ENCODE measurements around the gene CACNA2D3.

CACNA2D3 gene

DNA sequence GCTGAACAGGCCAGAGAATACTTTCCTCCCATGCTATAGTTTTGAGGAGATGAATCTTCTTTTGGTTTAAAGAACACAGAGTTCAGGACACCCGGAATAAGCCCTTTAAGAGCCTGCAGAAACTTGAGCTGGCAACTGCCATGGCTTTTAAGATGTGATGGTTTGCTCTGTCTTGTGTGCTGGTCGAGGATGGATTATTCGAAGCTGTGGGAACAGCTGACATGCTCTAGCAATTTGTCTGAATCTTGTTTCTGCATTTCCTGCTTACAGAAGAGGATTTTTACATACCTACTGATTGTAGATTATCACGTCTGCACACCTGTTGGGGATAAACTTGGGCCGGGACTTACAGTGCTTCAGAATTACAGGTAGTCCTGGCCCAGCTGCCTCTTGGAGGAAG, 408.6 kb downstream of the CACNA2D3 start:
- DNase-seq (ENCODE audit: low read depth in 2 of 2) = no peak

GRCh38 chr3:54531741-54532140, 409.4 kb downstream of the CACNA2D3 start:
- no peak for DNase-seq (ENCODE audit: low read depth in 2 of 2)

- no peak for DNase-seq (ENCODE audit: low read depth in 2 of 2)
These were observed 411.5 kb downstream of the CACNA2D3 start for GRCh38 chr3:54533856-54534255.

GRCh38 chr3:54535619-54536018, 413.3 kb downstream of the CACNA2D3 start:
- no peak for DNase-seq (ENCODE audit: low read depth in 2 of 2)

DNA sequence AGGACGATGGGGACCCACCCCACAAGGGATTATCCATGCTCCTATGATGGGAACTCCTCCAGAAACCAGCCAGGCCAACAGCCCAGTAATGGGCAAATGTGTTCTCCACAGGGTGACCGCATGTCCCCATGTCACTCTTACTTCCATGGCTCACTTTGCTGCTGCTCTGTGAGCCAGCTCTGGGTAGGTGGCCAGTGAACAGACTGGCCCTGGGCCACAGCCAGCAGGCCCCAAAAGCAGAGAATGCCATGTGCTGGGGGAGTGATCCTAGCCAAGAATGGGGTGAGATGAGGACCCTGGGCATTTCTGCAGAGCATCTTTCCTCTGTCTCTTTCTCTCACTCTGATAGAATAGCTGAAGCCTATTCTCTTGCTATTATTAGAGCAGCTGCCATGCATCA, 414.1 kb downstream of the CACNA2D3 start:
- DNase-seq (ENCODE audit: low read depth in 2 of 2) = no peak

DNA sequence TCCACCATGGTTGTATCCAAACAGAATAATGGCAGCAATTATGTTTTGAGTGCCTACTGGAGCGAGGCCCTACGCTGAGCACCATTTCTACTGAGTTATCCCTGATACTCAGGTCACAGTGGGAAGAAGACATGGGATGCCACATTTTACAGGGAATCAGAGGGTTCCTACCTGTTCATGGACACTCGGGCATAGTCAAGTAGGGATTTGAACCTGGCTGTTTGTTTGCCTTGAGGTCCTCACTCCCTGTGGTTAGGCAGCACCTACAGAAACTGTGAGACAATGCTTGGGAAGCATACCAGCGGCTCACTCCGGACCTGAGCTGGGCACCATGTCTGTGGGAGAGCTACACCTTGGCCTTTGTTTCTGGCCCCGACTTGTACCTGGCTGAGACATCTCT, 415.2 kb downstream of the CACNA2D3 start:
- DNase-seq (ENCODE audit: low read depth in 2 of 2) = no peak

DNA sequence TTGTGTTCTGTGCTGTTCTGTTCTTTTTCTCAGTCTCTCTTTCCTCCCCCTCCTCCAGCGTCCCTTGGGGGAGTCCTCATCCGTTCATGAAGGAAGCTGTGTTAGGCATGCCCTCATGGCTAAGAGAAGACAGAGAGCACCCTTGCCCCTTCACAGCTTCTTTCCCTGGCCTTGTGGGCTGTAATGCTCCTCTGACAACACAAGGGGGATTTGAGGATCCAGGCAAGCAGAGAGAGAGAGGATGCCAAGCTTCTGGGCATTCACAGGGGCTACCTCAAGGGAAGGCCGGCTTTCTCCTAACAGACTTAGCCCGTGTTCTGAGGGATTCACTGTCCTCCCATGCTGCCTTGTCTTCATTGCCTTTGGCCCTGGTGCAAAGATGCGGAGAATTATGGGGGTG, 416.0 kb downstream of the CACNA2D3 start:
- no peak for DNase-seq (ENCODE audit: low read depth in 2 of 2)

- no peak for DNase-seq (ENCODE audit: low read depth in 2 of 2)
These were observed 419.0 kb downstream of the CACNA2D3 start for GRCh38 chr3:54541369-54541768.

GRCh38 chr3:54543446-54543845, 421.1 kb downstream of the CACNA2D3 start:
- no peak for DNase-seq (ENCODE audit: low read depth in 2 of 2)

DNA sequence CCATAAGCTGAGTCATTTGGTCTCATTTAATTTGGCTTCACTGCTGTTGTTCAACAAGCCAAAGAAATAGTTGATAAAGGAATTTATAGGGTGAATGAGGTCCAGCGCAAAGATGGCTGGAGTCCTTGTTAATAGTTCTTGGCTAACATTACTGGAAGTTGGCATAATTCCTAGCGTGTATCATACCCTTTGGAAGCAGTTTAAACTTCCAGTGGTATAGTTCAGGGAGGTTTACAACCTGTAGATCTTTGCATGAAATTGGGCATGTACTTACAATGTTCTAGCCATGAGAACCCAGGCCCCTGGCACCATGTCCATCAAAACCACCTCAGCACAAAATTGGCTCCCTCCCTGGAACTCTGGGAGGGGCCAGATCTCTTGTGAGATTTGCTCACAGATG, 424.7 kb downstream of the CACNA2D3 start:
- no peak for DNase-seq (ENCODE audit: low read depth in 2 of 2)

GRCh38 chr3:54547846-54548245, 425.5 kb downstream of the CACNA2D3 start:
- DNase-seq (ENCODE audit: low read depth in 2 of 2) = no peak

DNA sequence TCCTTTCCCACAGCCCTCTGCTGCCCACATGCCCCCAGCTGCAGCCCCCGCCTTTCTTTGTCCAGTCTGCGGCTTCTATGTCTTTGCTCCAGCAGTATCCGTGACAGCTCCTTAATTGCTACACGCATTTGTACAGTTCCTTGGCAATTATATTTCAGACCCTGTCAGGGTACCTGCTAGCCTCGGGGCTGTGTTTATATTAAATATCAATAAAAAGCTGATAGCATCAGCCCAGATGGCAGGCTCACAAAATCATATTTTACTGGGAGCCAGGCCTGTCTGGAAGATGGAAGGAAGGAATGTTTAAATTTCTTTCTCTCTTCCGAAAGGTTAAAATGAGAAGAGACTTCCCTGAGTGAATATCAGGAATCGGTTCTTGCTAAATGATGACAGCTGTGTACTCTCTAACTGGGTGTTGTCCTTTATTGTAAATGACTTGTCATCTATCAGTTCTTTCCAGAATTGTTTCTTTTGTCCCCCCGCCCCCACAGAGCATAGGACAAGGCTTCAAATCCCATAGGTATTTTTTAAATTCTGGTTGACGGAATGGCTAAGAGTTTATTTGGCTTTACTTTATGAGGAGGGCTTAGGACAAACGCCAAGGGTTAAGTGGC, 427.4 kb downstream of the CACNA2D3 start:
- no peak for DNase-seq (ENCODE audit: low read depth in 2 of 2)

- no peak for DNase-seq (ENCODE audit: low read depth in 2 of 2)
These were observed 428.0 kb downstream of the CACNA2D3 start for GRCh38 chr3:54550221-54550977.

DNA sequence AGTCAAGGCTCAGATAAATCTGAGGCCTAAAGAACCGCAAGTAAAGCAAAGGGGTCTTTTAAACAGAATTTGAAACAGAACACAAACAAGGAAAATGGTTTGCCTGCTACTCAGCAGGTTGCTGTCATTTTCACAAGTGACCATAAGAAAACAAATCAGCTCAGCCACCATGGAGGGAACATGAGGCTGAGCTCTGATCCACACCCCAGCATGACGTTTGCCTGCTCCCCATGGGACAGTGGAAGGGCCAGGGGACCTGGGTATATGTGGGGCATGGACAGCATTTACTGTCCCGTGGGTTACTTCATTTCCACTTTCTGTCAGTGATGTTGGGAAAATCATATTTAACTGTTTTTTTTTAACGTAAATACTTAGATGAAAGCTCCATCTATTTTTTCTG, 434.3 kb downstream of the CACNA2D3 start:
- no peak for DNase-seq (ENCODE audit: low read depth in 2 of 2)

GRCh38 chr3:54557538-54558428, 435.4 kb downstream of the CACNA2D3 start:
- no peak for DNase-seq (ENCODE audit: low read depth in 2 of 2)

DNA sequence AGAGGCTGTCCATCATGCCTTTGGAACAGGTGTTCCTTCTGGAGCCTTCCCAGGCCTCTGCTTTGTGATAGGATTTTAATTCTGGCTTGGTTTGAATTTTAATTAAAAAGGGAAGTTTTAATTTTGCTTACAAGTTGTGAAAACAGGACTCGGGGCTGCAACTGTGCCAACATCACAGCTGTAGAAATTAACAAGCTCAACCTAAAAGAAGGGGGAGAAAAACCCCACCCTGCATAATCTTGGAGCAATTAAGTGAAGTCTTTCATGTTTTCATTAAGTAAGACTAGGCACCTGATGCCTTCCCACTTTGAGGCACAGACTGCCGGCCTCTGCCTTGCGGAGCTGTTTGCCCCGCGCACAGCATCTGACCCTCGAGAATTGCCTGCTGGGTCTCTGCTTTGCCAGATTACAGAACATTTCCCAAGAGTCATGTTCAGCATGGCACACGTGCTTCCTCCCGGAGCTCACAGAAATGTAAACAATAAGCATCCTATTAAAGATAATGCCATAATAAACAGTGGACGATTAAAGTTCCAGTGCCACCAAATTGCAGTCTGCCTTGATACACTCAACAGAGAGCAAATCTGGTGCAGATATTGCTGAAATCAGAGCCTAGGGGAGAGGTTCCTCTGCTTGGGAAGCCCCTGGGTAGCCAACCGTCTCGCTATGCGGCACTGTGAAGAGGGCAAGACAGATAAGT, 441.3 kb downstream of the CACNA2D3 start:
- no peak for DNase-seq (ENCODE audit: low read depth in 2 of 2)

GRCh38 chr3:54564374-54564925, 442.1 kb downstream of the CACNA2D3 start:
- no peak for DNase-seq (ENCODE audit: low read depth in 2 of 2)

DNA sequence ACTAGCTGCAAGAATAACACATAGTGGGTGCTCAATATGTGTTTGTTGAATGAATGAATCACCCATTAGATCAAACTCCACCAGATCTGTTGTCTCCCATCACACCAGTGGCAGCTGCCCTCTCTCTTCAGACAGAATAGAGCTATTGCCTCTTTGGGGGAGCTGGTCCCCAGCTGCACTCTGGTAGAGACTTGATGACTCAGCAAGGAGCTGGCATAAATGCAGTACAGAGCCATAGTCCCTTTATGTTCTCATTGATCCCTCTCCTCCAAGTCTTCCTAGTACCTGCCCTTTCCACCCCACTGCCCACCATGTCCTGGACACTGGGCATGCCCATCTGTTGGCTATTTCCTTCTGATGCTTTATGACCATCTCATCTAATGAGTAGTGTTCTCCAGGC, 443.6 kb downstream of the CACNA2D3 start:
- no peak for DNase-seq (ENCODE audit: low read depth in 2 of 2)

DNA sequence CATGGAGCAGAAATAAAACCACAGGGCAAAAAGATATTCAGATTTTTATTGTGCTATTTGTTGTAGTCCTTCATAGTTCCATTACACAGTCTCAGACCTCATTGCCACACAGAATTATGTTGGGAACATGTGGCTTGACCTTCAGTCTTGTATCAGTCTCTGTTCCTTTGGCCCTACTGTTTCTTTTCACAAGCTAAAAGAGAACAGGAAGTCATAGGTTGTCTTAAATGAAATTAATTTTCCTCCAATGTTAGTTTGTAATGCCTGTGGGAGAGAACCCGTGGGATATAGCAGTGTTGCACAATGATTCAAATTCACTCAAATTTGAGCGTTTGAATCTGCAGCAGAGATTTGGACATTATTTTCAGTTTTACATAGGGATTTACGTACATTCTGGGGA, 445.6 kb downstream of the CACNA2D3 start:
- DNase-seq (ENCODE audit: low read depth in 2 of 2) = no peak

DNA sequence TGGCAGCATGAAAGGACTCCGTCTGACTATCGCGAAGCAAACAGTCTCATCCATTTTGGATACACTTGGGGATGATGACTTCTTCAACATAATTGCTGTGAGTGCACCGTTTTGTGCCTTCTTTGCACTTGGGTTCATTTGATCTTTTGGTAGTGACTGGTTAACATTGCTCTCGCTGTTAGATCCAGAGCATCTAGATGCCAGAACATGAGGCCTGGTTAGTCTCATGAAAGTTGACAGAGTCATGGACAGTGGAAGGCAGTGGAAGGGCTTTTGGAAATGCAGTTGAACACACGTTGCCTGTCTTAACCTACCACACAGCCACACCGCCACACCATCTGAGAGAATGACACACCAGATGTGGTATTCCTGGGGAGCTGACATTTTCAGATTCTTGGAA, 447.7 kb downstream of the CACNA2D3 start:
- no peak for DNase-seq (ENCODE audit: low read depth in 2 of 2)

DNA sequence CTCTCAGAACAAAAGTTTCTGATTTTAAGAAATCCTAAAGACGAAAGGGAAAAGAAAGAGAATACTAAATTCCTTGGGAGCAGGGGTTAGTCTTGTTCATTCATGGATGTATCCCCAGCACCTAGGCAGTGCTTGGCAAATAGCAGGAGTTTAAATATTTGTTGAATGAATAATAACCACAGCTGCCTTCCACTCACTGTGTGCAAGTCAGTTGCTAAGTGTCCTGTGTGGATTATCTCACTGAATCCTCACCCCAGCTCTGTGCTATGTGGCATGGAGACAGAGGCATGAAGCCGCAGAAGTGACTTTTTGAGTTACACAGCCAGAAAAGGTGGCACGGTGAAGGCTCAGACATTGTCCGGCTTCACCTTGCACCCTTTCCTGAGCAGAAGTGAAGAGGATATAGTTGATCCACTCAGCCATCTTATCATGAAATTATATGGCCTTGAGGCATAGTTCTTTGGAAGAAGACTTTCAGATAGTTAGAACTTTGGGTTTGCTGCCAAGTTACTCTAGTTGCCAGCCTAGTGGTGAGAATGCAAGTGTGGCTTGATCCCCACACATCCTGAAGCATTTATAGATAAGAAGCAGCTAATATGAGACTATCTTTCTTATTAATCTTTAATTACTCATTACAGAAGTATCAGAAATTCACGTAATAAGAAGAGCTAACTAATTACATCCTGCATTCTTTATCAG, 450.0 kb downstream of the CACNA2D3 start:
- DNase-seq (ENCODE audit: low read depth in 2 of 2) = no peak
